ENCODE results near the gene NR2C1.
"Not testable (repeated sequence)": the region's sequence is repeated elsewhere in the genome, so short reads cannot be mapped to it uniquely, and the experiment has no call there.

Gene NR2C1

DNA sequence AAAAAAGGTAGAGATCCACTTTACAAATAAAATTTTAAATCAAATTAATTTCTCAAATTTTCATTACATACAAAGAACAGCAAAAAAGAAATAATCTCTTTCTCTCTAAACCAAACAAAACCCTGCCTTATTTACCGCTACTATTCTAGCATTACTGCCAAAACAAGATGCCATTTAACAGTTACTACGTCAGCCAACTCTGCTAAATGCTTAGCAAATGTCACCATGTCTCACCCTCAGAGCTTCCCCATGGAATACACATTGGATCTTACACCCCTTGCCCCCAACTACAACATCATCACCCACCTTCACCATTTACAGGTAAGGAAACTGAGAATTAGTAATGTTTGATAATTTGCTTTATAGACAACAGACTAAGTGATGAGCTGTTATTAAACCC lies 23.0 kb upstream of the NR2C1 start:
- no peak for TF ChIP-seq EZH2phosphoT487 (conservative IDR thresholded peaks at IDR 0.05; ENCODE audit: low read length)
- TF ChIP-seq, protein P1, sequence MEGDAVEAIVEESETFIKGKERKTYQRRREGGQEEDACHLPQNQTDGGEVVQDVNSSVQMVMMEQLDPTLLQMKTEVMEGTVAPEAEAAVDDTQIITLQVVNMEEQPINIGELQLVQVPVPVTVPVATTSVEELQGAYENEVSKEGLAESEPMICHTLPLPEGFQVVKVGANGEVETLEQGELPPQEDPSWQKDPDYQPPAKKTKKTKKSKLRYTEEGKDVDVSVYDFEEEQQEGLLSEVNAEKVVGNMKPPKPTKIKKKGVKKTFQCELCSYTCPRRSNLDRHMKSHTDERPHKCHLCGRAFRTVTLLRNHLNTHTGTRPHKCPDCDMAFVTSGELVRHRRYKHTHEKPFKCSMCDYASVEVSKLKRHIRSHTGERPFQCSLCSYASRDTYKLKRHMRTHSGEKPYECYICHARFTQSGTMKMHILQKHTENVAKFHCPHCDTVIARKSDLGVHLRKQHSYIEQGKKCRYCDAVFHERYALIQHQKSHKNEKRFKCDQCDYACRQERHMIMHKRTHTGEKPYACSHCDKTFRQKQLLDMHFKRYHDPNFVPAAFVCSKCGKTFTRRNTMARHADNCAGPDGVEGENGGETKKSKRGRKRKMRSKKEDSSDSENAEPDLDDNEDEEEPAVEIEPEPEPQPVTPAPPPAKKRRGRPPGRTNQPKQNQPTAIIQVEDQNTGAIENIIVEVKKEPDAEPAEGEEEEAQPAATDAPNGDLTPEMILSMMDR (IDR thresholded peaks at IDR 0.05; ENCODE audit: insufficient read depth, low read length, poor library complexity, severe bottlenecking), result no peak
- no peak overlapping the region for H3K9ac ChIP-seq (ENCODE audit: low read length)
- no peak overlapping the region for H3K27ac ChIP-seq (ENCODE audit: low read depth, low read length)
- no peaks in the 10 kb centered on the region for H3K9me3 ChIP-seq (ENCODE audit: insufficient read depth, low read length)
- no peaks in the 10 kb centered on the region for H3K36me3 ChIP-seq (ENCODE audit: low read length)
- H3K27me3 ChIP-seq (ENCODE audit: low read length), result no peaks in the 10 kb centered on the region
- H2AFZ ChIP-seq (ENCODE audit: low read depth, low read length, severe bottlenecking), result no peak overlapping the region
- H3F3A ChIP-seq (ENCODE audit: insufficient read depth), result no peaks in the 10 kb centered on the region
- no peak overlapping the region for H3K4me3 ChIP-seq (ENCODE audit: insufficient read depth, low read length, poor library complexity, severe bottlenecking)
- H3K9me2 ChIP-seq (replicated peaks; ENCODE audit: insufficient read depth, low read length), result no peaks in the 10 kb centered on the region
- H4K20me1 ChIP-seq (ENCODE audit: low read depth, low read length), result no peaks in the 10 kb centered on the region
- H3K79me2 ChIP-seq (ENCODE audit: insufficient read depth, low read length), result no peaks in the 10 kb centered on the region
- H3K4me2 ChIP-seq (ENCODE audit: low read depth, low read length, poor library complexity, severe bottlenecking), result no peak overlapping the region

DNA sequence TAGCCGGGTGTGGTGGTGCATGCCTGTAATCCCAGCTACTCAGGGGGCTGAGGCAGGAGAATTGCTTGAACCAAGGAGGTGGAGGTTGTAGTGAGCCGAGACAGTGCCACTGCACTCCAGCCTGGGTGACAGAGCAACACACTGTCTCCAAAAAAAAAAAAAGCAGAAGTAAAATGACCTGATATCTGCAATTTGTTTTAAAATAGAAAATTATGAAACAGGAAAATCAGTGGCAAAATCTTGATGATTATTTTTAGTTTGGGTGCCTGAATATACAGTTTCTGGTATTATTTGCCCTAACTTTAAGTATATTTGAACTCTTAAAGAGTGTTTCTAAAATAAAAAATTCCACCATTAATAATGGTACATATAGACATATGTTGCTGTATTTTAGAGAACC lies 22.4 kb upstream of the NR2C1 start:
- not testable (repeated sequence) for H3K9me2 ChIP-seq (replicated peaks; ENCODE audit: insufficient read depth, low read length); H3K9ac ChIP-seq (ENCODE audit: low read length); H3K27ac ChIP-seq (ENCODE audit: low read depth, low read length); H3K27me3 ChIP-seq (ENCODE audit: low read length); H3K36me3 ChIP-seq (ENCODE audit: low read length); H3F3A ChIP-seq (ENCODE audit: insufficient read depth); H3K79me2 ChIP-seq (ENCODE audit: insufficient read depth, low read length); H3K9me3 ChIP-seq (ENCODE audit: insufficient read depth, low read length); H3K4me2 ChIP-seq (ENCODE audit: low read depth, low read length, poor library complexity, severe bottlenecking); H2AFZ ChIP-seq (ENCODE audit: low read depth, low read length, severe bottlenecking); H3K4me3 ChIP-seq (ENCODE audit: insufficient read depth, low read length, poor library complexity, severe bottlenecking); H4K20me1 ChIP-seq (ENCODE audit: low read depth, low read length)

DNA sequence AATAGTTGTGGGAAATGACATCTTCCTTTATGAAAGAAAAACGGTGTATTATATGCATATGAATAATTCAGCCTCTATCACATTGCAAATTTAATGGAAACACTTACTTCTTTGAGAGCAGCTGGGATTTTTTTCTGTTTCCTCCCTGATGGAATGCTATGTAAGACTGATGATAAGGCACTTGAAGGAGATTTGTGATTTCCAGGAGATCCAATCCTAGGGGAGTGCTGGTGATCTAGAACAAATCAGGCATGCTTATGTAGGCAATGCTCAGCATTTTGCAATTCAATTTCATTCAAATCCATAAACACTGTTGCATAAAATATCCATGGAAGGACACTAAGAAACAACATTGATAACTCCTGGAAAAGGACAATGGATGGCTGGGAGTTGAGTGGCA lies 16.0 kb upstream of the NR2C1 start:
- Histone ChIP-seq H3K4me3 (ENCODE audit: insufficient read depth, low read length, poor library complexity, severe bottlenecking) (no peak overlapping the region), H3K4me2 (ENCODE audit: low read depth, low read length, poor library complexity, severe bottlenecking) (no peak overlapping the region), H3K9me3 (ENCODE audit: insufficient read depth, low read length) (no peaks in the 10 kb centered on the region), H3K27ac (ENCODE audit: low read depth, low read length) (no peak overlapping the region), H3K36me3 (ENCODE audit: low read length) (no peaks in the 10 kb centered on the region), H2AFZ (ENCODE audit: low read depth, low read length, severe bottlenecking) (no peak overlapping the region), H4K20me1 (ENCODE audit: low read depth, low read length) (no peaks in the 10 kb centered on the region), H3K9me2 (replicated peaks; ENCODE audit: insufficient read depth, low read length) (no peaks in the 10 kb centered on the region), H3F3A (ENCODE audit: insufficient read depth) (no peaks in the 10 kb centered on the region), H3K79me2 (ENCODE audit: insufficient read depth, low read length) (no peaks in the 10 kb centered on the region), H3K9ac (ENCODE audit: low read length) (no peak overlapping the region), H3K27me3 (ENCODE audit: low read length) (no peaks in the 10 kb centered on the region)
- no peak for TF ChIP-seq EZH2phosphoT487 (conservative IDR thresholded peaks at IDR 0.05; ENCODE audit: low read length)
- TF ChIP-seq, protein P1 (IDR thresholded peaks at IDR 0.05; ENCODE audit: insufficient read depth, low read length, poor library complexity, severe bottlenecking), result no peak

DNA sequence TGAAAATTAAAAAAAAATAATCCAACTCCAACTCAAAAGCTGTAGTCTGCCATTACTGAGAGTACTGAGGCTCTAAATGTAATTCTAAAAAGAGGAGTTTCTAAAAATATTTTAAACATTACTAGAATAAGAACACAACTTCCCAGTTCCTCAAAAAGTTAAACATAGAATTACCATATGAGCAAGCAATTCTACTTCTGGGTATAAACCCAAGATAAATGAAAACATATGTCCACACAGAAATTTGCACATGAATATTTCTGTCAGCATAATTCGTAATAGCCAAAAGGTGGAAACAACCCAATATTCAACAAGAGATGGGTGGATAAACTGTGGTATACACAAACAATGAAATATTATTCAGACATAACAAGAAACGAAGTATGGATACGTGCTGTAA lies 15.0 kb upstream of the NR2C1 start:
- Histone ChIP-seq H3K9me2 (replicated peaks; ENCODE audit: insufficient read depth, low read length) (no peaks in the 10 kb centered on the region), H3K36me3 (ENCODE audit: low read length) (no peaks in the 10 kb centered on the region), H3K4me2 (ENCODE audit: low read depth, low read length, poor library complexity, severe bottlenecking) (no peak overlapping the region), H3K9ac (ENCODE audit: low read length) (no peak overlapping the region), H2AFZ (ENCODE audit: low read depth, low read length, severe bottlenecking) (no peak overlapping the region), H4K20me1 (ENCODE audit: low read depth, low read length) (no peaks in the 10 kb centered on the region), H3K9me3 (ENCODE audit: insufficient read depth, low read length) (no peaks in the 10 kb centered on the region), H3K27ac (ENCODE audit: low read depth, low read length) (no peak overlapping the region), H3K4me3 (ENCODE audit: insufficient read depth, low read length, poor library complexity, severe bottlenecking) (no peak overlapping the region), H3K27me3 (ENCODE audit: low read length) (no peaks in the 10 kb centered on the region), H3F3A (ENCODE audit: insufficient read depth) (no peaks in the 10 kb centered on the region), H3K79me2 (ENCODE audit: insufficient read depth, low read length) (no peaks in the 10 kb centered on the region)
- TF ChIP-seq, protein P1 (IDR thresholded peaks at IDR 0.05; ENCODE audit: insufficient read depth, low read length, poor library complexity, severe bottlenecking), result no peak
- TF ChIP-seq EZH2phosphoT487 (conservative IDR thresholded peaks at IDR 0.05; ENCODE audit: low read length), result no peak
